IPS-18c (cell line): ENCODE data around the gene PLEKHN1.
A peak's percentile ranks its signal among the peaks of the same experiment; 100 is the strongest.
"Not testable (repeated sequence)": the region's sequence is repeated elsewhere in the genome, so short reads cannot be mapped to it uniquely, and the experiment has no call there.

ENCODE experiments used
- H3K4me3 ChIP-seq: 2 replicates; pipeline ENCODE4 v1.7.0; 2013; ENCODE audit warnings: low read depth, mild to moderate bottlenecking, low read length, moderate library complexity; ENCODE audit not compliant: insufficient read depth
- H3K9me3 ChIP-seq: one replicate; pipeline ENCODE4 v1.6.1; 2013; ENCODE audit warnings: mild to moderate bottlenecking, low read length, moderate library complexity; ENCODE audit not compliant: control insufficient read depth, insufficient read depth

The PLEKHN1 gene

GRCh38 chr1:939511-940106 lies 26.7 kb upstream of the PLEKHN1 start:
- Histone ChIP-seq H3K4me3 (peak overlapping the region; percentile 11; the same call in 1 of the 2 replicates), H3K9me3 (no peaks in the 10 kb centered on the region)

GRCh38 chr1:940107-941014 lies 25.9 kb upstream of the PLEKHN1 start:
- H3K4me3 ChIP-seq = peak overlapping the region; percentile 43

GRCh38 chr1:941015-941587 lies 25.2 kb upstream of the PLEKHN1 start:
- Histone ChIP-seq H3K4me3 (peak overlapping the region; percentile 43; the same call in 1 of the 2 replicates), H3K9me3 (no peaks in the 10 kb centered on the region)

More at GRCh38 chr1:940107-941014, 25.9 kb upstream of the PLEKHN1 start:
- H3K9me3 ChIP-seq = no peaks in the 10 kb centered on the region

- Histone ChIP-seq H3K4me3 (peak overlapping the region; percentile 43; the same call in 1 of the 2 replicates), H3K9me3 (no peaks in the 10 kb centered on the region)
These were observed 24.5 kb upstream of the PLEKHN1 start for GRCh38 chr1:941588-942383.

- peak overlapping the region; percentile 31; the same call in 1 of the 2 replicates for H3K4me3 ChIP-seq
- no peaks in the 10 kb centered on the region for H3K9me3 ChIP-seq
These were observed 23.9 kb upstream of the PLEKHN1 start for GRCh38 chr1:942411-942821.

GRCh38 chr1:942864-943533 lies 23.3 kb upstream of the PLEKHN1 start:
- H3K4me3 ChIP-seq = peak overlapping the region; percentile 31; the same call in 1 of the 2 replicates
- no peaks in the 10 kb centered on the region for H3K9me3 ChIP-seq

GRCh38 chr1:943545-944340 lies 22.5 kb upstream of the PLEKHN1 start:
- Histone ChIP-seq H3K9me3 (no peaks in the 10 kb centered on the region), H3K4me3 (no peak overlapping the region; the same call in 1 of the 2 replicates)

- no peaks in the 10 kb centered on the region for H3K9me3 ChIP-seq
- no peak overlapping the region for H3K4me3 ChIP-seq
These were observed 21.6 kb upstream of the PLEKHN1 start for GRCh38 chr1:944341-945325.

- H3K9me3 ChIP-seq = no peaks in the 10 kb centered on the region
- H3K4me3 ChIP-seq = no peak overlapping the region
These were observed 20.4 kb upstream of the PLEKHN1 start for GRCh38 chr1:945688-946556.

GRCh38 chr1:946811-947210 lies 19.5 kb upstream of the PLEKHN1 start:
- not testable (repeated sequence) for H3K4me3 ChIP-seq, H3K9me3 ChIP-seq

- no peaks in the 10 kb centered on the region for H3K9me3 ChIP-seq
- H3K4me3 ChIP-seq = no peak overlapping the region
These were observed 18.3 kb upstream of the PLEKHN1 start for GRCh38 chr1:947958-948357.

GRCh38 chr1:950268-950667 lies 16.0 kb upstream of the PLEKHN1 start:
- H3K9me3 ChIP-seq = no peaks in the 10 kb centered on the region
- H3K4me3 ChIP-seq = no peak overlapping the region

- H3K4me3 ChIP-seq = no peak overlapping the region
- no peaks in the 10 kb centered on the region for H3K9me3 ChIP-seq
These were observed 15.4 kb upstream of the PLEKHN1 start for GRCh38 chr1:950881-951280.

GRCh38 chr1:951364-951763 lies 14.9 kb upstream of the PLEKHN1 start:
- Histone ChIP-seq H3K4me3 (no peak overlapping the region), H3K9me3 (no peaks in the 10 kb centered on the region)
